Epithelial cell of esophagus (primary cell): ENCODE results near the gene LPP.

Source experiments
- DNase-seq: peaks from one replicate; pipeline ENCODE4 v3.0.0; 2010; ENCODE audit warnings: low read depth
- H3K4me3 ChIP-seq: 2 replicates; pipeline ENCODE4 v1.5.1; 2011; ENCODE audit warnings: mild to moderate bottlenecking, low read length, control low read depth
- TF ChIP-seq, protein P1 (sequence below): IDR thresholded peaks from 2 replicates; pipeline ENCODE4 v1.5.1; 2011; ENCODE audit warnings: low read depth, mild to moderate bottlenecking, low read length, control low read depth, inconsistent platforms; ENCODE audit not compliant: insufficient read depth; ENCODE audit errors: missing control alignments

LPP gene

DNA sequence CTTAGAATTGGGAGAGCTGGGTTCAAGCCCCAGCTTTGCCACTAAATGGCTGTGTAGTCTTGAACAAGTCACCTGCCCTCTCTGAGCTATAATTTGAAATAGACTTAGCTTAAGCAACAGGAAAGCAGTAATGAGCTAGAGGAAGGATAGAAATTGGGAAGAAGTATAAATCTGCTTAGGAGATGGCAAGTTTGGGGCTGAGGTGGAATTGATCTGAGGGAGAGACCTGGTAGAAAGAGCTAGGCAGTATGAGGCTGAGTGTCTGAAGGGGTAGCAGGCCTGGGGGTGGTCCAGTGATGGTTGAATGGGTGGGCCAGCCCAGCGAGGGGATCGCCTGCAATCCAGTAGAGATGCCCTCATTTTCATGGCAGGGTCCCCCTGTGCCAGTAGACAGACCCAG lies 22.9 kb downstream of the LPP start:
- H3K4me3 ChIP-seq = no peak overlapping the region
- no peak for DNase-seq
- TF ChIP-seq, protein P1, sequence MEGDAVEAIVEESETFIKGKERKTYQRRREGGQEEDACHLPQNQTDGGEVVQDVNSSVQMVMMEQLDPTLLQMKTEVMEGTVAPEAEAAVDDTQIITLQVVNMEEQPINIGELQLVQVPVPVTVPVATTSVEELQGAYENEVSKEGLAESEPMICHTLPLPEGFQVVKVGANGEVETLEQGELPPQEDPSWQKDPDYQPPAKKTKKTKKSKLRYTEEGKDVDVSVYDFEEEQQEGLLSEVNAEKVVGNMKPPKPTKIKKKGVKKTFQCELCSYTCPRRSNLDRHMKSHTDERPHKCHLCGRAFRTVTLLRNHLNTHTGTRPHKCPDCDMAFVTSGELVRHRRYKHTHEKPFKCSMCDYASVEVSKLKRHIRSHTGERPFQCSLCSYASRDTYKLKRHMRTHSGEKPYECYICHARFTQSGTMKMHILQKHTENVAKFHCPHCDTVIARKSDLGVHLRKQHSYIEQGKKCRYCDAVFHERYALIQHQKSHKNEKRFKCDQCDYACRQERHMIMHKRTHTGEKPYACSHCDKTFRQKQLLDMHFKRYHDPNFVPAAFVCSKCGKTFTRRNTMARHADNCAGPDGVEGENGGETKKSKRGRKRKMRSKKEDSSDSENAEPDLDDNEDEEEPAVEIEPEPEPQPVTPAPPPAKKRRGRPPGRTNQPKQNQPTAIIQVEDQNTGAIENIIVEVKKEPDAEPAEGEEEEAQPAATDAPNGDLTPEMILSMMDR = no peak

- H3K4me3 ChIP-seq = no peak overlapping the region
- no peak for DNase-seq
- TF ChIP-seq, protein P1 = no peak
These were observed 23.8 kb downstream of the LPP start for GRCh38 chr3:188177721-188178120.

- no peak for DNase-seq
- H3K4me3 ChIP-seq = no peak overlapping the region
- TF ChIP-seq, protein P1 = no peak
These were observed 24.5 kb downstream of the LPP start for GRCh38 chr3:188178293-188178936.

- H3K4me3 ChIP-seq = no peak overlapping the region
- TF ChIP-seq, protein P1 = no peak
- no peak for DNase-seq
These were observed 25.3 kb downstream of the LPP start for GRCh38 chr3:188179006-188179966.

GRCh38 chr3:188180114-188180513 lies 26.2 kb downstream of the LPP start:
- TF ChIP-seq, protein P1 = no peak
- no peak for DNase-seq

DNA sequence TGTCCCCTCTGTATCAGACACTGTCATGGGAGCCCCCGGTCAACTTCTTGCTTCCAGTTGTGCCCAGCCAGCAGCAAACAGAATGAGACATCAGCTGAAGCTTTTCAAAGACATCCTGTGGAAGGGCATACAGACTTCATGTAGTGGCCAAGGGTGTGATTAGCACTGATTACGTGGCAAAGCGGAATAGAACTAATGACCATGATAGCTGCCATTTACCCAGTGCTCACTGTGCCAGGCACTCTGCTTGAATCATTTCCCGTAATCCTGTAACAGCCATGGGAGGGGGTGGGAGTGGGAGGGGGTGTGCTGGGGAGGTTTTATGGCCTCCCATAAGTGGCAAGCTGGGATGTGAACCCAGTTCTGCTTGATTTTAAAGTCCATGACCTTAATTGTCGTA lies 29.5 kb downstream of the LPP start:
- no peak overlapping the region for H3K4me3 ChIP-seq
- DNase-seq = no peak
- TF ChIP-seq, protein P1 = no peak

More at GRCh38 chr3:188180114-188180513, 26.2 kb downstream of the LPP start:
- H3K4me3 ChIP-seq = no peak overlapping the region

DNA sequence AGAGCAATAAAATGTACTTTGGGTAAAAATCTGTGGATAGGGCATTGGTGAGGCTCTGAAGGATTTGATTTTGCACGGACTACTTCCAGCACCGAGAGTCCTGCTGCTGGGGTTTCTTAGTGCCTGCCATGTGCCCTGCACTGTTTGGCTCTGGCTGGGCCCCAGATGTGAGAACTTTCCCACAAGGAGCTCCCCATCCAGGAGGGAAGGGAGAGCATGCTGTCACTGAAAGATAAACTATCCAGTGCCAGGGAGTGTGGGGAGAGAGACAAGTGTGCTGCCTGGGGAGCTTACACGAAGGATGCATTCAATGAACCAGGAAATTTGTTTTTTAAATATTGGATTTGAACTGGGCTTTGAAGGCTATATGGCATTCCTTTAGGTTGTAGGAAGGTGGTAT lies 30.2 kb downstream of the LPP start:
- TF ChIP-seq, protein P1 = no peak

More for the DNA sequence above, 30.2 kb downstream of the LPP start:
- DNase-seq = no peak
- no peak overlapping the region for H3K4me3 ChIP-seq
